GM12874 (cell line): ENCODE measurements around the gene TPD52L1.

ENCODE experiments used
- CTCF ChIP-seq: IDR thresholded peaks from 2 replicates; pipeline ENCODE4 v1.5.1; 2011; ENCODE audit warnings: low read depth, mild to moderate bottlenecking, control low read depth, low read length, moderate library complexity; ENCODE audit not compliant: insufficient read depth

TPD52L1 gene

GRCh38 chr6:125253881-125254280, 100.3 kb downstream of the TPD52L1 start:
- TF ChIP-seq CTCF = no peak

GRCh38 chr6:125254321-125254720, 100.7 kb downstream of the TPD52L1 start:
- no peak for TF ChIP-seq CTCF

- no peak for TF ChIP-seq CTCF
Observed at GRCh38 chr6:125255201-125255600, 101.6 kb downstream of the TPD52L1 start.

- TF ChIP-seq CTCF = no peak
Observed at GRCh38 chr6:125257351-125257750, 103.8 kb downstream of the TPD52L1 start.

GRCh38 chr6:125258651-125259353, 105.2 kb downstream of the TPD52L1 start:
- no peak for TF ChIP-seq CTCF

GRCh38 chr6:125259354-125259736, 105.8 kb downstream of the TPD52L1 start:
- TF ChIP-seq CTCF = no peak

- TF ChIP-seq CTCF = no peak
Observed at GRCh38 chr6:125262016-125263013, 108.7 kb downstream of the TPD52L1 start.
